PC-9 (cell line): ENCODE results near the gene MSRB2. TPM values are rescaled to one million over a fixed set of nuclear protein-coding genes. Genes with fewer than 3 reads are reported as not detected.
"Not testable (repeated sequence)": the region's sequence is repeated elsewhere in the genome, so short reads cannot be mapped to it uniquely, and the experiment has no call there.

Source experiments
- BruUV-seq: library from RNA; stranded (reverse); fragments of 400-500 nt; replicated peaks from 2 replicates; lab custom pipeline; 2021; lab: Mats Ljungman, UMichigan
- CTCF ChIA-PET: fragments of 300-600 bp; sonication (Branson Sonifier 250); formaldehyde crosslinking; loops from one replicate; lab custom pipeline; 2022; ENCODE audit warnings: antibody characterized with exemption; lab: Charles Lee
- POLR2A ChIA-PET: fragments of 300-600 bp; sonication (Branson Sonifier 250); formaldehyde crosslinking; loops from one replicate; lab custom pipeline; 2022; ENCODE audit warnings: antibody characterized with exemption; ENCODE audit not compliant: unreplicated experiment; lab: Charles Lee
- DNase-seq, 2 experiments: peaks; one replicate each; pipeline versions ENCODE4 v3.0.0 to v3.0.0-alpha.2; 2015 to 2022; ENCODE audit warnings: mixed read lengths in 1 of 2
- H2AFZ ChIP-seq: fragments of 200-600 bp; sonication (generic); 2 replicates; pipeline ENCODE4 v1.8.1; 2017; ENCODE audit warnings: antibody characterized with exemption
- H3F3A ChIP-seq: fragments of 200-600 bp; sonication (generic); 2 replicates; pipeline ENCODE4 v1.8.1; 2017; ENCODE audit warnings: antibody characterized with exemption, mild to moderate bottlenecking, low read depth; ENCODE audit not compliant: insufficient read depth
- H3K27ac ChIP-seq: fragments of 200-600 bp; sonication (generic); 2 replicates; pipeline ENCODE4 v1.6.1; 2016; ENCODE audit warnings: mixed run types
- H3K27me3 ChIP-seq: fragments of 200-600 bp; sonication (generic); 2 replicates; pipeline ENCODE4 v1.6.1; 2016; ENCODE audit warnings: low read depth, mixed run types; ENCODE audit not compliant: insufficient read depth
- H3K36me3 ChIP-seq: fragments of 200-600 bp; sonication (generic); 2 replicates; pipeline ENCODE4 v1.6.1; 2016; ENCODE audit warnings: low read depth, mixed run types
- H3K4me1 ChIP-seq: fragments of 200-600 bp; sonication (generic); replicated peaks from 2 replicates; pipeline ENCODE4 v1.6.1; 2016; ENCODE audit warnings: mixed run types; ENCODE audit not compliant: insufficient read depth
- H3K4me2 ChIP-seq: fragments of 200-600 bp; sonication (generic); 2 replicates; pipeline ENCODE4 v1.6.1; 2017; ENCODE audit warnings: mixed run types
- H3K4me3 ChIP-seq: fragments of 200-600 bp; sonication (generic); 2 replicates; pipeline ENCODE4 v1.6.1; 2016; ENCODE audit warnings: mixed run types
- H3K79me2 ChIP-seq: fragments of 200-600 bp; sonication (generic); 2 replicates; pipeline ENCODE4 v1.6.1; 2017; ENCODE audit warnings: low read depth, mixed run types
- H3K9me2 ChIP-seq: fragments of 200-600 bp; sonication (generic); 2 replicates; pipeline ENCODE4 v1.8.1; 2017; ENCODE audit warnings: mild to moderate bottlenecking; ENCODE audit not compliant: insufficient read depth
- H3K9me3 ChIP-seq: fragments of 200-600 bp; sonication (generic); 2 replicates; pipeline ENCODE4 v1.8.1; 2016; ENCODE audit warnings: low read depth; ENCODE audit not compliant: insufficient read depth
- H4K20me1 ChIP-seq: fragments of 200-600 bp; sonication (generic); 2 replicates; pipeline ENCODE4 v1.8.1; 2017; ENCODE audit not compliant: insufficient read depth
- CTCF ChIP-seq: fragments of 200-600 bp; sonication (generic); conservative IDR thresholded peaks from 2 replicates; pipeline ENCODE4 v1.6.1; 2017; ENCODE audit warnings: mixed run types, antibody characterized with exemption, mild to moderate bottlenecking, moderate library complexity
- EZH2 ChIP-seq: fragments of 200-600 bp; sonication (generic); IDR thresholded peaks from 2 replicates; pipeline ENCODE4 v1.8.0; 2017; ENCODE audit warnings: antibody characterized with exemption, low read depth
- intact Hi-C: fragments of 100-400 bp; cut with micrococcal nuclease; formaldehyde crosslinking; loops from one replicate; pipeline ENCODE4 v1.10.0; 2022; ENCODE audit not compliant: unreplicated experiment
- total RNA-seq: library from RNA; stranded (reverse); gene quantifications from 2 replicates; pipeline ENCODE4 v1.2.3, GENCODE V29; 2021

MSRB2 gene
- total RNA-seq, 1 experiment from 2014 or later, result 28.3 TPM

- Histone ChIP-seq H3K79me2 (no peaks in the 10 kb centered on the region), H3K4me3 (no peak overlapping the region), H3K4me1 (no peaks in the 10 kb centered on the region), H4K20me1 (no peaks in the 10 kb centered on the region), H3K9me2 (no peaks in the 10 kb centered on the region), H3F3A (no peaks in the 10 kb centered on the region), H3K27ac (no peak overlapping the region), H3K36me3 (no peaks in the 10 kb centered on the region), H3K4me2 (no peak overlapping the region), H3K27me3 (no peaks in the 10 kb centered on the region), H2AFZ (no peak overlapping the region), H3K9me3 (no peaks in the 10 kb centered on the region)
- BruUV-seq, result no TSS peak
- DNase-seq, result no peak
- TF ChIP-seq CTCF, result no peak
- no peak for TF ChIP-seq EZH2
- ChIA-PET CTCF (no interaction called here), POLR2A (no interaction called here)
- intact Hi-C loops, result loop anchor here (5.0 to 10.0 kb wide), 2 partner anchors 385 to 743 kb away; partner anchors contain the start of gene BMI1
These were observed 28.0 kb upstream of the MSRB2 start for GRCh38 chr10:23067337-23067736.

- Histone ChIP-seq H3F3A (no peaks in the 10 kb centered on the region), H4K20me1 (no peaks in the 10 kb centered on the region), H3K9me3 (no peaks in the 10 kb centered on the region), H3K4me3 (no peak overlapping the region), H3K9me2 (no peaks in the 10 kb centered on the region), H3K27me3 (no peaks in the 10 kb centered on the region), H3K36me3 (no peaks in the 10 kb centered on the region), H3K4me1 (no peaks in the 10 kb centered on the region), H3K27ac (no peak overlapping the region), H3K79me2 (no peaks in the 10 kb centered on the region), H3K4me2 (no peak overlapping the region), H2AFZ (no peak overlapping the region)
- peak; percentile 43 to 59 for DNase-seq
- POLR2A ChIA-PET, result no interaction called here
- CTCF ChIA-PET, result interaction anchor here (0.5 kb wide), 1 partner anchor 1112 kb away, joined by 20 read pairs; no protein-coding TSS in a partner anchor
- TF ChIP-seq CTCF (peak; percentile 84), EZH2 (no peak)
- intact Hi-C loops, result loop anchor here (1.0 to 10.0 kb wide), 5 partner anchors 79 to 1075 kb away; partner anchors contain the start of gene BMI1
- BruUV-seq, result no TSS peak
These were observed 27.2 kb upstream of the MSRB2 start for GRCh38 chr10:23067939-23068775.

GRCh38 chr10:23069019-23069815 lies 26.2 kb upstream of the MSRB2 start:
- Histone ChIP-seq H3K36me3 (no peaks in the 10 kb centered on the region), H4K20me1 (no peaks in the 10 kb centered on the region), H3K9me2 (no peaks in the 10 kb centered on the region), H3K79me2 (no peaks in the 10 kb centered on the region), H3K9me3 (no peaks in the 10 kb centered on the region), H3K27me3 (no peaks in the 10 kb centered on the region), H3K4me3 (no peak overlapping the region), H2AFZ (no peak overlapping the region), H3F3A (no peaks in the 10 kb centered on the region), H3K27ac (no peak overlapping the region), H3K4me1 (no peaks in the 10 kb centered on the region), H3K4me2 (no peak overlapping the region)
- CTCF ChIA-PET, result no interaction called here
- no peak for DNase-seq
- intact Hi-C loops, result loop anchor here (5.0 to 10.0 kb wide), 2 partner anchors 387 to 744 kb away; partner anchors contain the start of gene BMI1
- BruUV-seq, result no TSS peak
- POLR2A ChIA-PET, result no interaction called here
- TF ChIP-seq CTCF, result no peak
- TF ChIP-seq EZH2, result no peak

GRCh38 chr10:23070092-23070912 lies 25.1 kb upstream of the MSRB2 start:
- H3K4me2 ChIP-seq, CTCF ChIA-PET, intact Hi-C loops, POLR2A ChIA-PET, H3K79me2 ChIP-seq, H3K4me3 ChIP-seq, H2AFZ ChIP-seq, H3K9me2 ChIP-seq, H3F3A ChIP-seq, BruUV-seq, H3K36me3 ChIP-seq, H3K4me1 ChIP-seq, H3K27ac ChIP-seq, DNase-seq, H3K27me3 ChIP-seq, H4K20me1 ChIP-seq, H3K9me3 ChIP-seq: not testable (repeated sequence)
